CD4-positive, alpha-beta T cell (primary cell): Measurements from ENCODE around the gene LRRC8E. TPM values are rescaled to one million over a fixed set of nuclear protein-coding genes. Genes with fewer than 3 reads are reported as not detected.

Experiments
- ATAC-seq: fragments of 200-7000 bp; cut with Tn5 transposase; one replicate; pipeline ENCODE4 v1.10.0; 2022; ENCODE audit warnings: mild to moderate bottlenecking; ENCODE audit not compliant: poor library complexity
- CTCF ChIA-PET: fragments of 350-600 bp; sonication (Branson Sonifier 250); formaldehyde crosslinking; loops from one replicate; lab custom pipeline; 2021; ENCODE audit warnings: antibody characterized with exemption, inconsistent platforms; lab: Charles Lee
- POLR2A ChIA-PET: fragments of 350-600 bp; sonication (Branson Sonifier 250); formaldehyde crosslinking; loops from one replicate; lab custom pipeline; 2021; ENCODE audit warnings: antibody characterized with exemption, inconsistent platforms; lab: Charles Lee
- DNase-seq, 14 experiments: peaks; one replicate each; pipeline ENCODE4 v3.0.0-alpha.2; 2013 to 2020; ENCODE audit warnings: mixed read lengths in 2 of 14
- H3K27ac ChIP-seq, 2 donors: one replicate each; pipeline versions ENCODE4 v1.5.1 to v1.7.0; 2013; ENCODE audit warnings: low read length in 2 of 2, low read depth in 1 of 2, mild to moderate bottlenecking in 1 of 2
- H3K27me3 ChIP-seq, 2 experiments: 1 replicate in 1 of 2; 2 replicates in 1 of 2; pipeline versions ENCODE4 v1.6.1 to v1.7.0; 2013; ENCODE audit warnings: low read length in 2 of 2, control low read depth in 1 of 2, mild to moderate bottlenecking in 1 of 2, moderate library complexity in 1 of 2; ENCODE audit not compliant: insufficient read depth in 2 of 2, control insufficient read depth in 1 of 2
- H3K36me3 ChIP-seq: one replicate; pipeline ENCODE4 v1.6.1; 2013; ENCODE audit warnings: low read length, control low read depth; ENCODE audit not compliant: insufficient read depth
- H3K4me1 ChIP-seq: one replicate; pipeline ENCODE4 v1.6.1; 2013; ENCODE audit warnings: low read length, control low read depth; ENCODE audit not compliant: insufficient read depth
- H3K4me3 ChIP-seq: one replicate; pipeline ENCODE4 v1.5.1; 2013; ENCODE audit warnings: mild to moderate bottlenecking, low read length, moderate library complexity
- H3K9me3 ChIP-seq, 2 experiments: 1 replicate in 1 of 2; 2 replicates in 1 of 2; pipeline versions ENCODE4 v1.6.1 to v1.7.0; 2013; ENCODE audit warnings: low read length in 2 of 2, mild to moderate bottlenecking in 2 of 2, control low read depth in 1 of 2, moderate library complexity in 1 of 2; ENCODE audit not compliant: control insufficient read depth in 1 of 2, insufficient read depth in 1 of 2
- H3K27ac Mint-ChIP-seq: one replicate; pipeline ENCODE4 v1.8.0; 2020; ENCODE audit warnings: mixed read lengths
- H3K27me3 Mint-ChIP-seq: one replicate; pipeline ENCODE4 v1.8.0; 2021; ENCODE audit warnings: mixed read lengths
- H3K36me3 Mint-ChIP-seq: one replicate; pipeline ENCODE4 v1.8.0; 2021; ENCODE audit warnings: low read depth, mixed read lengths
- H3K4me1 Mint-ChIP-seq: one replicate; pipeline ENCODE4 v1.8.0; 2021; ENCODE audit warnings: low read depth, mixed read lengths
- H3K4me3 Mint-ChIP-seq: one replicate; pipeline ENCODE4 v1.8.0; 2020; ENCODE audit warnings: mild to moderate bottlenecking, mixed read lengths
- H3K9me3 Mint-ChIP-seq: one replicate; pipeline ENCODE4 v1.8.0; 2020; ENCODE audit warnings: mixed read lengths
- CTCF ChIP-seq: fragments of 200-600 bp; IDR thresholded peaks from one replicate; pipeline ENCODE4 v1.8.0; 2022; ENCODE audit warnings: antibody characterized with exemption, mild to moderate bottlenecking
- intact Hi-C, 2 experiments: fragments of 100-400 bp; cut with DNase I in 1 of 2; cut with micrococcal nuclease in 1 of 2; formaldehyde crosslinking; loops; one replicate each; pipeline versions ENCODE4 v1.15.1 to v1.9.0; 2023 to 2025; cut with DNase I, micrococcal nuclease
- total RNA-seq, 174 experiments: library from RNA in 2 of 174; stranded (reverse) in 2 of 174; gene quantifications; one replicate each; pipeline ENCODE4 v1.2.3 and lab custom pipeline; 2021 to 2026

Gene LRRC8E
- total RNA-seq, 2 experiments from 2014 or later: not detected

GRCh38 chr19:7916103-7916954 lies 28.0 kb downstream of the LRRC8E start:
- H3K27ac Mint-ChIP-seq: no peak overlapping the region
- H3K36me3 Mint-ChIP-seq: peaks cover 26% of the 10 kb centered on the region
- ChIA-PET POLR2A (interaction anchor here (0.6 to 7.7 kb wide), 7 partner anchors 13 to 236 kb away, joined by 3 to 116 read pairs (median 4); partner anchors contain the start of genes MAP2K7, TIMM44 and TRAPPC5), CTCF (interaction anchor here (0.7 to 2.8 kb wide), 6 partner anchors 13 to 86 kb away, joined by 3 to 22 read pairs (median 4); partner anchors contain the start of gene MAP2K7)
- no peak overlapping the region for H3K27ac ChIP-seq
- H3K4me3 ChIP-seq: peak overlapping the region; percentile 33
- H3K27me3 Mint-ChIP-seq: peaks cover 39% of the 10 kb centered on the region
- H3K9me3 Mint-ChIP-seq: no peaks in the 10 kb centered on the region
- intact Hi-C loops: no loop called here
- ATAC-seq: peak; percentile 2
- H3K4me1 ChIP-seq: peaks cover 49% of the 10 kb centered on the region
- no peak for TF ChIP-seq CTCF
- peaks cover 34 to 35% of the 10 kb centered on the region in 2 experiments for H3K27me3 ChIP-seq
- DNase-seq: peak in 10 of 14 experiments; percentile 27 to 81 (median 48)
- H3K36me3 ChIP-seq: peaks cover 15% of the 10 kb centered on the region
- H3K4me3 Mint-ChIP-seq: no peak overlapping the region
- H3K4me1 Mint-ChIP-seq: peaks cover 32% of the 10 kb centered on the region
- peaks cover 0 to 9% of the 10 kb centered on the region in 2 experiments for H3K9me3 ChIP-seq

GRCh38 chr19:7916955-7917266 lies 28.6 kb downstream of the LRRC8E start:
- no peak overlapping the region for H3K27ac Mint-ChIP-seq
- ChIA-PET POLR2A (interaction anchor here (1.6 to 7.7 kb wide), 5 partner anchors 13 to 236 kb away, joined by 3 to 116 read pairs (median 11); partner anchors contain the start of genes MAP2K7, TIMM44 and TRAPPC5), CTCF (interaction anchor here (0.8 to 2.8 kb wide), 3 partner anchors 12 to 85 kb away, joined by 3 to 22 read pairs (median 4); partner anchors contain the start of gene MAP2K7)
- peaks cover 23% of the 10 kb centered on the region for H3K36me3 Mint-ChIP-seq
- peaks cover 39% of the 10 kb centered on the region for H3K27me3 Mint-ChIP-seq
- H3K36me3 ChIP-seq: peaks cover 15% of the 10 kb centered on the region
- H3K9me3 ChIP-seq: peaks cover 0 to 9% of the 10 kb centered on the region in 2 experiments
- DNase-seq (peak in 2 of 14 experiments; percentile 27 to 49), ATAC-seq (no peak)
- H3K4me1 Mint-ChIP-seq: peaks cover 34% of the 10 kb centered on the region
- no peaks in the 10 kb centered on the region for H3K9me3 Mint-ChIP-seq
- TF ChIP-seq CTCF: no peak
- H3K27ac ChIP-seq: no peak overlapping the region
- peak overlapping the region; percentile 20 for H3K4me3 ChIP-seq
- peaks cover 34 to 35% of the 10 kb centered on the region in 2 experiments for H3K27me3 ChIP-seq
- peaks cover 55% of the 10 kb centered on the region for H3K4me1 ChIP-seq
- peak overlapping the region; percentile 82 for H3K4me3 Mint-ChIP-seq
- intact Hi-C loops: no loop called here

GRCh38 chr19:7917267-7918061 lies 29.2 kb downstream of the LRRC8E start:
- H3K27ac Mint-ChIP-seq: no peak overlapping the region
- peaks cover 34% of the 10 kb centered on the region for H3K4me1 Mint-ChIP-seq
- H3K9me3 Mint-ChIP-seq: no peaks in the 10 kb centered on the region

More at GRCh38 chr19:7917267-7918061, 29.2 kb downstream of the LRRC8E start:
- intact Hi-C loops: no loop called here
- POLR2A ChIA-PET: interaction anchor here (1.2 to 7.7 kb wide), 6 partner anchors 14 to 237 kb away, joined by 3 to 116 read pairs (median 7); partner anchors contain the start of genes ELAVL1, MAP2K7, TIMM44 and TRAPPC5
- H3K27me3 Mint-ChIP-seq: peaks cover 39% of the 10 kb centered on the region
- CTCF ChIA-PET: interaction anchor here (0.6 to 5.6 kb wide), 7 partner anchors 9 to 970 kb away, joined by 3 to 43 read pairs (median 4); partner anchors contain the start of genes MAP2K7 and TIMM44
- ATAC-seq: peak; percentile 7
- peaks cover 16% of the 10 kb centered on the region for H3K36me3 ChIP-seq
- H3K4me1 ChIP-seq: peaks cover 61% of the 10 kb centered on the region
- peak in 12 of 14 experiments; percentile 37 to 83 (median 53) for DNase-seq
- H3K27me3 ChIP-seq: peaks cover 34 to 35% of the 10 kb centered on the region in 2 experiments
- H3K27ac ChIP-seq: no peak overlapping the region
- H3K4me3 ChIP-seq: peak overlapping the region; percentile 20
- H3K4me3 Mint-ChIP-seq: peak overlapping the region; percentile 82
- TF ChIP-seq CTCF: peak; percentile 55
- H3K9me3 ChIP-seq: peaks cover 0 to 9% of the 10 kb centered on the region in 2 experiments
- H3K36me3 Mint-ChIP-seq: peaks cover 24% of the 10 kb centered on the region
